ENCODE results near the gene ZFAND2A.

DNA sequence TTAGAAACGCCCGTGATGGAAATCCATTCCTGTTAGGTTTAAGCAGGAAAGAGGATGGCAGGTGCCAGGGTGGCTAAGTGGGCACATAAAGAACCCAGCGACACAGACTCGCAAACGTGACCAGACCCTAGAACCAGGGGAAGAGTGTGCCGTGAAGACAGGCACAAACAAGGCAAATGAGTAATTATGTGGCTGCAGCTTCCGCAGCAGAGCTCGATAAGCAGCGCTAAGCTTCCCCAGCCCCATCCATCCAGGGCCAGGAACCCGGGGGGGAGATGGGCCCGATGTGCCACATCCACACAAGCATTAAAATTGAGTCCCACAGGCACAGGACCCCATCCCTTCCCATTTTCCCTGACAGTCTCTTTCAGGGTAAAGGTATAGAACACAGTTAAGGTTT lies 14.0 kb upstream of the ZFAND2A start:
- no peak for TF ChIP-seq POLR2A (IDR thresholded peaks at IDR 0.05)
- TF ChIP-seq, protein P1, sequence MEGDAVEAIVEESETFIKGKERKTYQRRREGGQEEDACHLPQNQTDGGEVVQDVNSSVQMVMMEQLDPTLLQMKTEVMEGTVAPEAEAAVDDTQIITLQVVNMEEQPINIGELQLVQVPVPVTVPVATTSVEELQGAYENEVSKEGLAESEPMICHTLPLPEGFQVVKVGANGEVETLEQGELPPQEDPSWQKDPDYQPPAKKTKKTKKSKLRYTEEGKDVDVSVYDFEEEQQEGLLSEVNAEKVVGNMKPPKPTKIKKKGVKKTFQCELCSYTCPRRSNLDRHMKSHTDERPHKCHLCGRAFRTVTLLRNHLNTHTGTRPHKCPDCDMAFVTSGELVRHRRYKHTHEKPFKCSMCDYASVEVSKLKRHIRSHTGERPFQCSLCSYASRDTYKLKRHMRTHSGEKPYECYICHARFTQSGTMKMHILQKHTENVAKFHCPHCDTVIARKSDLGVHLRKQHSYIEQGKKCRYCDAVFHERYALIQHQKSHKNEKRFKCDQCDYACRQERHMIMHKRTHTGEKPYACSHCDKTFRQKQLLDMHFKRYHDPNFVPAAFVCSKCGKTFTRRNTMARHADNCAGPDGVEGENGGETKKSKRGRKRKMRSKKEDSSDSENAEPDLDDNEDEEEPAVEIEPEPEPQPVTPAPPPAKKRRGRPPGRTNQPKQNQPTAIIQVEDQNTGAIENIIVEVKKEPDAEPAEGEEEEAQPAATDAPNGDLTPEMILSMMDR (IDR thresholded peaks at IDR 0.05), result no peak

All from sigmoid colon (tissue), 3 donors.